D341Med (cell line): ENCODE results near the gene EYS.

ENCODE experiments used
- DNase-seq: peaks from one replicate; pipeline ENCODE4 v3.0.0; 2012; ENCODE audit warnings: low spot score

The EYS gene

DNA sequence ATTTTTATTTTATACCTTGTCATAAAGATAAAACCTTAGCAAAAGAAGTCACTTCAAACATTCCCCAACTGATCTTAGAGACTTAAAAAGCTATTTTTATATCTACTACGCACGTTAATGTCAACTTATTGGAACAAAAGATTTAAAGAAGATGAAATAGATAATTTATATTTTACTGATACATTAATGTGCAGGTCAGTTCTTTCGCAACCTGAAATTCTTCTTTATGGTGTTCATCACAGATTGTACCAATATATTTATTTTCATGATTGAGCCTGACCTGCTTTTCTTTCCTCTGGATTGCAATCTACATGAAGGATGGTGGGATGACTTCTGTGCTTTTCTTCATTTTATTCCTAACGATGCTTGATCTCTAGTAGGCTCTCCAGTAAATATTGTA is 1475.1 kb downstream of the EYS start:
- no peak for DNase-seq

DNA sequence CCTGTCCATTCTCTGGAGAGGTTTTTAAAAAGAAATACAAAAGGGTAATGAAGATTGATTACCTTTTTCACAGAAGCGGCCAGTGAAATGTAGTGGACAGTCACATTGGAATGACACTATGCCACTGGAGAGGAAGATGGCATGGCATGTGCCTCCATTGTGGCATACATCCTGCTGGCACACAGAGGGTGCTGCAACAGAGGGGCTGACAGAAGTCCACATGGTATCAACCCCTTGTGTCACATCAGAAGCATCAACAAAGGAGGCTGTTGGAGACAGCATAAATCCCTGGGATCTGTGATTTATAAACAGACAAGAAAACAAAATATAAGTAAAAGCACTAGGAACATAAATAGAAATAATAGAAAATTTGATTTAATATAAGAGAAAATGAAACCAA is 1476.5 kb downstream of the EYS start:
- peak; percentile 60 for DNase-seq

DNA sequence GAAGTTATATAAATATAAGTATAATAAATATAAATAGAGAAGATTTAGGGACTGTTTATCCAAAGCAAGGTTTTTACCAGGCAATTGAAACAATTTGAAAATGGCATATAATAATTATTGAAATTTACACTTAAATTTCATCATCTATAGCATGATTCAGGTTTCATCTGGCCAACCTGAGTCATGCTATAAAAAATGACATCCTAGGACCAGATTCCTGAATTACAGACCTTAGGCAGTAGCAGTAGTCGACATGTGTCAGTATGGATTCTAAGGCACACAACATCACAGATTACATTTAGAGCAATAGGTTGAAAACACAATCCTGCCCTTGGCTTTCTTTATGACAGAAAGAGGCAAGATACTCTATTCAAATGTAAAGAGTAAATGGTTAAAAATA is 1479.2 kb downstream of the EYS start:
- DNase-seq, result no peak

DNA sequence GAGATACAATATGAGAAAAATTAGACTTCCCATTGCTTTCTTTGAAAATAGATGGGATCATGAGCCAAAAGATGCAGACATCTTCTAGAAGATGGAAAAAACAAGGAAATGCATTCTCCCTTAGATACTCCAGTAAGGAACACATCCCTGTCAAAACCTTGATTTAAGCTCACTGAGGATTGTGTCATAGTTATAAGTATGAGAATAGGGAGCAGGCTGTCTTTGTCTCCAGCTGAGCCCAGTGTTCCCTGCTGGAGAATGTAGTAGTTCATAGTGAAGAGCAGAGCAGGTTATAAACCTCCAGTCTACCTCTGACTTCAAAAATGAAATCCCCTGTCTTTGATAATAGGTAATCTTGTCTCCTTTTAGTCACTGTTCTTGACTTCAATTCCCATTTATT is 1481.5 kb downstream of the EYS start:
- no peak for DNase-seq

DNA sequence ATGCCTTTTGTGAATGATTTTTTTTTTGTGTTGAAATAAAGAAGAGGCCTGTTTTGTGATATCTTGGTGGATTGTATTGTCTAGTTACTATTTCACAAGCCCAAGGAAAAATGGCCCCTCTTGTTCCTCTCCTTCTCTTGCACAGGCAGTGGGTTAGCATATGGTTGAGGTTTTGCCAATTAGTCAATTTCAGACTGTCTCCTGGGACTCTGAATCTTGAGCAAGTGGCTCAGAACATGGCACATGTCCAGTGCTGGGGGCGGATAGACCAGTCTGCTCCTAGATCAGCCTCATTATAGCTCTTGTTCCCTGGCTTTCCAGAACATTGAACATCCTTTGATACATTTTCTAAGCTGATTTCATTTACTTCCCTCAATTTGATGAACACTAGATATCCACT is 1482.2 kb downstream of the EYS start:
- peak; percentile 53 for DNase-seq

DNA sequence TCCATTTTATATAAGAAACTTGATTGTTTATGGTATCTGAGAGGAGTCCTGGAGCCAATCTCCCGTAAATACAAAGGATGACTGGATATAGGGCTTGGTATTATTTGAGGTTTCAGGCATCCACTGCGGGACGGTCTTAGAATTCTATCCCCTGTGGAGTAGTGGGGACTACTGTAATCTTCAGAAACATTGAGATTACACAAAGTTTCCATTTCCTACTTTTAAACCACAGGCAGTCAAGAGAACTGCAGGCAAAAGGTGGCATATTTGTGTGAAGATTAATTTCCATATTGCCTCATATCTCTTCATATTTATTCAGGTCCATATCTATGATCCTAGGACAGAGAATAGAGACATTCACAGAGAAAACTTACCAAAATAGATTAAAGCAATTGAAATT is 1485.2 kb downstream of the EYS start:
- DNase-seq, result no peak

- DNase-seq, result no peak
Observed at GRCh38 chr6:64220801-64221200, 1486.2 kb downstream of the EYS start.

- no peak for DNase-seq
Observed at GRCh38 chr6:64217721-64218620, 1489.1 kb downstream of the EYS start.

DNA sequence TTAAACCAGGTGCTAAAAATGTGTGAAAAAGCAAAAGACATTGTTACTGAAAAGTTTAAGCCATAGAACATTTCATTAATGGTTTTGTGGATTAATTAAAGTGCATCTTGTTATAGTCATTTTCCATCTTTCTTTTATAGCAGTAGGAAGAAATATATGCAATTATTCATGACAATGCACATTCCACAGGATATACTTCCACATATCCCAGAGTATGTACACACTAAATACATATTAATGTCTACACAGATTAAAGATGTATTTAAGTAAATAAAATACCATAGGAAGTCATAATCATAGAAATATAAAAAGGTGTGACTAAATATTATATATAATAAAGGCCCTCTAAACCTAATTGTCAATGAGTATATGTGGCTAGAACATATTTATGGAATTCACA is 1492.7 kb downstream of the EYS start:
- no peak for DNase-seq

DNA sequence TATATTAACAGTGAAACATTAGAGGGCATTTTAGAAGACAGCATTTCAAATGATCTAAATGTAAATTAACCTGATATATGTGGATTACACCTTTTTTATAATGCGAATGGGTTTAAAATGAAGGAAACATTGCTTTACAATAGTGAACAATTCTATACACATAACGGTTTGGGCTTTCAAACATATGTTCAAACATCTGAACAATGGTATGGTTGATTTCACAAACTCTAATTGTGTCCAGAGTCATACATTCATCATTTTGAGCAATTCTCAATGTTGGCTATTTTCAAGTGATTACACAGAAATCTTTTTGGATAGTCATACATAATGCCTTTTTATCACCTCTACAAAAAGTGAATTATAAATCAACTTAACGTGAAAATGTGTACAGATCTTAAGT is 1493.3 kb downstream of the EYS start:
- no peak for DNase-seq

DNA sequence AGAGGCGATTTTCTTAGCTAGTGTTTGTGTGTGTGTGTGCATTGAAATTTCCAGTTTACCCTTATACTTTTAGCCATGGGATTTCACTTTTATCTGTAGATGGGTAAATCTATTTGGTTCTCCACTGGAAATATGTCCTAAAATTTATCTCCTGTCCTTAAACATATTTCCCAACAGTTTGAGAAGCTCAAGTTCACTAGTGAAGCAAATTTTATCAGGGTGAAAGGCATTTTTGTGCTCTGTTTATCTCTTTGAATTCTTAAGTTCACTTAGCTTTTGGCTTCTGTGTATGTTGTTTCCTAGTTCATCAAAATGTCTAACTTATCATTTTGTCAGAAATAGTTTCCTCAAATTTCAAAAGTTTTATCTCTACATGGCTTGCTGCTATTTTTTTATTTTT is 1509.8 kb downstream of the EYS start:
- no peak for DNase-seq

DNA sequence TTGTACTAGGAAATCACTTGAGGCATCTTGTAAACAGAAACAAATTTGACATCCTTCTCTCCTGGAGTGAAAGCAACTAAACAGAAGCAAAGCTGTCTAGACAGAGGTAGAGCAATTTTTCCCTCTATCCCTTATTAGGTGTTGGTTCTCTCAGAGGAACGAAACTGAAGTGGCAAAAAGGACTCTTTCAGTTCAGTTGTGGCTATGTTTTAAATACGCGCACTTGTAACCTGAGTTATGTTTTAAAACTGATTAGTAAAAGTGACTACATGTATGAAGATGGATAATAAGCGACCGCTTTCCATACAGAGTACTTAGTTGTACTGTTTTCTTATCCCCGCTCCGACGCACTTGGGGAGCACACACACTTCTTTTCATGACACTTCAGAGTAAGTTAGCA is 1520.4 kb downstream of the EYS start:
- no peak for DNase-seq

- DNase-seq, result no peak
Observed at GRCh38 chr6:64185621-64186020, 1521.4 kb downstream of the EYS start.

DNA sequence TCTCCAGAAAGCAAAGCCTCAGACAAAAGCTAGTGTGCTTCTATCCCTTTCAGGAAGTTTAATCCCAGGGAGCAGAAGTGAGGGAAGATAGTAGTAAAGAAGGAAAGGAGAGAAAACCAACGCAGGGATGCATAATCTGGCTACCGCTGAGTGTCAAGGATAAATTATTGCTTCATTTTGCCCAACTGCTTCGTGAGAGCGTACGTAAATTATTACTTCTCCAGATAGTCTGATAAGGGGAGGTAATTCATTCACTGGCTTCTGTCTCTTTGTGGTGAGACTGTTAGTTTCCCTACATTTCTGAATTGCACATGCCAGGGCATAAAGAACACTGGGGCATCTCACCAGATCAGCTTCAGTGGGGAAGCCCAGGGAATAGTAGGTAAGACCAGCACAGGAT is 1531.7 kb downstream of the EYS start:
- DNase-seq, result no peak

- DNase-seq, result no peak
Observed at GRCh38 chr6:64170316-64170715, 1536.7 kb downstream of the EYS start.

GRCh38 chr6:64160486-64160885 is 1546.5 kb downstream of the EYS start:
- no peak for DNase-seq

- no peak for DNase-seq
Observed at GRCh38 chr6:64155063-64155462, 1552.0 kb downstream of the EYS start.

GRCh38 chr6:64146876-64147275 is 1560.2 kb downstream of the EYS start:
- DNase-seq, result no peak

DNA sequence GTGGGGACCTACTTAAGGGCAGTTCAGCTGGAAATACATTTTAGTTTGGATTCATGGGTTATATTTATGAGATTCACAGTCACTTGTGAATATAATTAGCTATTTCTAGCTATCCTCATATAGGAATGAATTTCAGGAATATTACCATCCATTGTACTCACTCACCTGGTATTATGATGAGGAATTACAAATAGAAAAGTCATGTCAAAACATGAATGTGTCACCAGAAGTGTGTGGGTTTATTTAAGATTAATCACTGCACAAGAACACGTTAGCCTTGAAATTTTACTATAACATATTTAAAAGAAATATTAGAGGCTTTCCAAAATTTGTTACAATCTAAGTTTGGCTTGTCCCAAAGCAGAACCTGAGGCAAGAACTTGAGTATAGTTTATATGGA is 1560.9 kb downstream of the EYS start:
- no peak for DNase-seq

GRCh38 chr6:64145658-64146057 is 1561.4 kb downstream of the EYS start:
- no peak for DNase-seq

GRCh38 chr6:64143101-64143500 is 1563.9 kb downstream of the EYS start:
- DNase-seq, result no peak

DNA sequence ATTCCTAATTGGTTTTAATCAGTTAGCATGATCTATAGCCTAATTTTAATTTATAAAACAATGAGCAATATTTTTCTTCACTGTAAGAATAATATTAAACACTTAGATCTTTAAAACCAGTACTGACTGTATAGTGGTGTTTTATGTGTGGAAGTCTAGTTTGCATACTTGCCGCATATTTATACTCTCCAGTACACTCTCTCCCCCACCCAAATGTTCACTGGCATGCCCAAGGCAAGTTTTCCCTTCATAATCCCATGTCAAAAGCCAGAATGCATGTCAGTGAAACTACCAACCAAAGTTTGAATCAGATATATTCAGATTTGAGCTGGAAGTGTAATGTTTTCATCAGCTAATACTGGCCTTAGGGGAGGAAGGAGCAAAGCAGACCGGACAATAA is 1565.3 kb downstream of the EYS start:
- DNase-seq, result no peak

DNA sequence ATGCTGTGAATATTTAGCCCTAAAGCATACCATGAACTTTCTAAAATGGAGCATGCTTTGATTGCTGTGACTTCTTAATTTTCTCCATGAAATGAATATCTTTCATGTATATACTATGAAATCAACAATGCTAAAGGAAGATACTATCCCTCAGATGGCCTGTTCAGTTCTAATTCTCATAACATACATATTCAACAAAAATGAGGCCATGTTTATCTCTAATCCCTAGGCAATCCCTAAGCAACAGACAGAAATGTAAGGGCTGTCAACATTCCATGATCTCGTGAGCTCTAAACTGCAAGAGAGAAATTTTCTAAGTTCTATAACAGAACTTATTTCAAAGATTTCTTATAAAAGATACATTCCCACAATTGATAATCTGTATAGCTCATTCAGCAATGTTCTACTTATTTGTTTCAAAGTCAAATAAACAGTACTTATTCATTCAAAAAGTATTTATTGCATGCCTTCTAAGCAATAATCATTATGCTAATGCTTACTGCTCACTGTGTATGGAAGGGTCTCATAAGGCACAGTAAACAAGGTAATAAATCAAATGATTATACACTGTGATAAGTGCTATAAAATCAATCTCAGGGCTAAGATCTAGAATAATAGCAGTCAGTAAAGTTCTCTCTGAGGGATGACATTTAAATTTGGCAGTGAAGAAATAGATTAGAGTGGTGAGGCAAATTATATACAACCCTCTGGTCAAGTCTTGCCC is 1578.6 kb downstream of the EYS start:
- no peak for DNase-seq
